Keratinocyte (primary cell): Measurements from ENCODE around the gene SYNGR1. TPM values are rescaled to one million over a fixed set of nuclear protein-coding genes. Genes with fewer than 3 reads are reported as not detected.
"Not testable (repeated sequence)": the region's sequence is repeated elsewhere in the genome, so short reads cannot be mapped to it uniquely, and the experiment has no call there.

Experiments
- DNase-seq: peaks from one replicate; pipeline ENCODE4 v3.0.0-alpha.2; 2011; ENCODE audit warnings: low read depth, missing footprints, low spot score
- FAIRE-seq: peaks from 2 replicates; lab custom pipeline; 2011; peaks lifted over from hg19 to GRCh38; lab: Jason Lieb, UNC
- H2AFZ ChIP-seq: 2 replicates; pipeline ENCODE4 v1.6.0; 2012; ENCODE audit warnings: low read length, control low read depth, inconsistent platforms; ENCODE audit not compliant: control insufficient read depth
- H3K27ac ChIP-seq: 2 replicates; pipeline ENCODE4 v1.5.1; 2011; ENCODE audit warnings: low read length; ENCODE audit not compliant: control insufficient read depth, insufficient read depth
- H3K27me3 ChIP-seq: 3 replicates; pipeline ENCODE4 v1.6.0; 2011; ENCODE audit warnings: low read length; ENCODE audit not compliant: control insufficient read depth, insufficient read depth; ENCODE audit errors: extremely low read depth
- H3K36me3 ChIP-seq, 2 experiments: 2 replicates in 1 of 2; 3 replicates in 1 of 2; pipeline ENCODE4 v1.5.1; 2011; ENCODE audit warnings: low read length in 2 of 2, mild to moderate bottlenecking in 1 of 2; ENCODE audit not compliant: control insufficient read depth in 2 of 2, insufficient read depth in 2 of 2; ENCODE audit errors: extremely low read depth in 1 of 2
- H3K4me1 ChIP-seq: 3 replicates; pipeline ENCODE4 v1.5.1; 2011; ENCODE audit warnings: low read length; ENCODE audit not compliant: control insufficient read depth, insufficient read depth; ENCODE audit errors: extremely low read depth
- H3K4me2 ChIP-seq: 3 replicates; pipeline ENCODE4 v1.6.0; 2011; ENCODE audit warnings: low read depth, low read length; ENCODE audit not compliant: control insufficient read depth, insufficient read depth; ENCODE audit errors: extremely low read depth
- H3K4me3 ChIP-seq, 3 experiments: fragments of 200-600 bp in 1 of 3; sonication (generic) in 1 of 3; 2 replicates in 2 of 3; 3 replicates in 1 of 3; pipeline ENCODE4 v1.5.1; 2011 to 2016; ENCODE audit warnings: low read length in 3 of 3, mild to moderate bottlenecking in 3 of 3, control low read depth in 2 of 3, inconsistent platforms in 1 of 3, low read depth in 1 of 3, mixed read lengths in 1 of 3, mixed run types in 1 of 3, moderate library complexity in 1 of 3; ENCODE audit not compliant: control insufficient read depth in 2 of 3, insufficient read depth in 2 of 3; ENCODE audit errors: extremely low read depth in 1 of 3
- H3K79me2 ChIP-seq: 2 replicates; pipeline ENCODE4 v1.6.0; 2012; ENCODE audit warnings: low read length; ENCODE audit not compliant: control insufficient read depth, insufficient read depth
- H3K9ac ChIP-seq: 3 replicates; pipeline ENCODE4 v1.6.0; 2011; ENCODE audit warnings: low read length; ENCODE audit not compliant: control insufficient read depth, insufficient read depth; ENCODE audit errors: extremely low read depth
- H3K9me1 ChIP-seq: 3 replicates; pipeline ENCODE4 v1.6.0; 2011; ENCODE audit warnings: low read length; ENCODE audit not compliant: control insufficient read depth, insufficient read depth; ENCODE audit errors: extremely low read depth
- H3K9me3 ChIP-seq: 2 replicates; pipeline ENCODE4 v1.5.1; 2012; ENCODE audit warnings: low read depth, low read length; ENCODE audit not compliant: control insufficient read depth
- H4K20me1 ChIP-seq: 3 replicates; pipeline ENCODE4 v1.6.0; 2011; ENCODE audit warnings: low read length; ENCODE audit not compliant: control insufficient read depth, insufficient read depth; ENCODE audit errors: extremely low read depth
- CTCF ChIP-seq, 3 experiments: IDR thresholded peaks in 1 of 3; conservative IDR thresholded peaks in 1 of 3; optimal IDR thresholded peaks in 1 of 3; 2 replicates in 2 of 3; 3 replicates in 1 of 3; pipeline versions ENCODE3 to v1.5.1; 2011; ENCODE audit warnings: low read length in 3 of 3, mild to moderate bottlenecking in 3 of 3, moderate library complexity in 2 of 3, control low read depth in 1 of 3, inconsistent platforms in 1 of 3; ENCODE audit not compliant: insufficient read depth in 2 of 3; ENCODE audit errors: extremely low read depth in 1 of 3
- EZH2 ChIP-seq: IDR thresholded peaks from one replicate; pipeline ENCODE4 v1.6.1; 2012; ENCODE audit warnings: inconsistent platforms, mild to moderate bottlenecking, low read length, moderate library complexity
- dilution Hi-C: fragments of 300-500 bp; cut with MboI; formaldehyde crosslinking; loops from one replicate; pipeline ENCODE4 v1.7.0; 2020; ENCODE audit warnings: low sequenced_read_pairs; ENCODE audit not compliant: extremely low pct_ligation_motif_present
- polyA plus RNA-seq, 5 experiments: library from polyadenylated mRNA; depleted of rRNA in 3 of 5; stranded (reverse) in 3 of 5; stranded (forward) in 1 of 5; unstranded in 1 of 5; fragments of >200 nt; gene quantifications; 1 replicate in 1 of 5; 2 replicates in 3 of 5; 3 replicates in 1 of 5; pipeline versions ENCODE4 v1.2.1 to v1.2.3, GENCODE V29; 2011 to 2012; ENCODE audit warnings: missing spikeins in 2 of 5, low read depth in 1 of 5, low replicate concordance in 1 of 5

Gene SYNGR1
- polyA plus RNA-seq, 1 donor (not counting 4 experiments of a cell fraction or from before 2014, with no cell fraction given) = 0.63 TPM

- peaks cover 29 to 47% of the 10 kb centered on the region in 2 experiments for H3K36me3 ChIP-seq
- no peaks in the 10 kb centered on the region for H3K9me3 ChIP-seq
- dilution Hi-C loops = no loop called here
- H4K20me1 ChIP-seq = peaks cover 36% of the 10 kb centered on the region
- FAIRE-seq (peak; percentile 62), DNase-seq (peak; percentile 86)
- peak within 1 kb of the TSS; percentile 99 for H3K27ac ChIP-seq
- H3K79me2 ChIP-seq = peaks cover 49% of the 10 kb centered on the region
- peak within 1 kb of the TSS; percentile 78 for H2AFZ ChIP-seq
- peak within 1 kb of the TSS; percentile 100 for H3K9ac ChIP-seq
- H3K4me2 ChIP-seq = peak within 1 kb of the TSS; percentile 87
- peak within 1 kb of the TSS; percentile 67 to 99 (median 80) for H3K4me3 ChIP-seq
- no peak for TF ChIP-seq EZH2
- TF ChIP-seq CTCF (optimal IDR thresholded peaks at IDR 0.05 in 1 of 3, IDR thresholded peaks at IDR 0.05 in 1 of 3, conservative IDR thresholded peaks at IDR 0.05 in 1 of 3; ENCODE audit: extremely low read depth in 1 of 3, insufficient read depth in 2 of 3, low read length in 3 of 3) = no peak
- H3K4me1 ChIP-seq = peaks cover 19% of the 10 kb centered on the region
- no peaks in the 10 kb centered on the region for H3K27me3 ChIP-seq
- H3K9me1 ChIP-seq = peaks cover 2% of the 10 kb centered on the region
Observed at GRCh38 chr22:39319284-39320022, 30.3 kb upstream of the SYNGR1 start, which contains the start of gene RPL3. Gene RPL3 (minus strand): TSS chr22:39319623. CDS start chr22:39319597, 26 bp downstream.

GRCh38 chr22:39320616-39321029, 29.2 kb upstream of the SYNGR1 start:
- DNase-seq, dilution Hi-C loops, H3K9me1 ChIP-seq, FAIRE-seq, H2AFZ ChIP-seq, H3K9me3 ChIP-seq, H3K27me3 ChIP-seq: not testable (repeated sequence)
- H4K20me1 ChIP-seq = peaks cover 25% of the 10 kb centered on the region
- peaks cover 14% of the 10 kb centered on the region for H3K4me1 ChIP-seq
- H3K4me3 ChIP-seq = peak overlapping the region; percentile 67 to 99 (median 80)
- H3K9ac ChIP-seq = peak overlapping the region; percentile 100
- H3K27ac ChIP-seq = peak overlapping the region; percentile 99
- peak overlapping the region; percentile 82 for H3K4me2 ChIP-seq
- peaks cover 37% of the 10 kb centered on the region for H3K79me2 ChIP-seq
- peaks cover 20 to 35% of the 10 kb centered on the region in 2 experiments for H3K36me3 ChIP-seq
